ENCODE measurements around the gene TNFRSF6B. TPM values are rescaled to one million over a fixed set of nuclear protein-coding genes. Genes with fewer than 3 reads are reported as not detected.
"Not testable (repeated sequence)": the region's sequence is repeated elsewhere in the genome, so short reads cannot be mapped to it uniquely, and the experiment has no call there.

The TNFRSF6B gene
- total and polyA plus RNA-seq, 2 donors (not counting 1 experiment from before 2014, with no cell fraction given) = 3.8 to 35.2 TPM

DNA sequence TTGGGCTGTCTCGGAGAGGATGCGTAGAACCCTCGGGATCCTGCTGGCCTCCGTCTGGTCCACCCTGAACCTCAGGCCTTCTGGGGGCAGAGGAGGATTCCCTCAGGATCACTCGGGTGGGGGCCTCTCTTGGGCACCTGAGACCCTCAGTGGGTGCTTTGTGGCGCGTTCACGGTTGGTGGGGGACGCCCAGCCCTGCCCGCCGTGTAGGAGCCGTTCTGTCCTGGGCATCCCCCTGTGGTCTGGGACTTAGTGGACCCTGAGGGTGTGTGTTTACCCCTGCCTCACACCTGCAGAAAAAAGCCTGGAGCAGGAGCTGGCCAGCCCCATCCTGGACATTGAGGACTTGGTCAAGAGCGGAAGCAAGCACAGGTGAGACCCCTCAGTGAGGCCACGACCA lies 30.7 kb upstream of the TNFRSF6B start:
- Histone ChIP-seq H4K20me1 (ENCODE audit: control insufficient read depth, extremely low read depth, insufficient read depth, low read length) (no peaks in the 10 kb centered on the region), H3K4me1 (ENCODE audit: control insufficient read depth, extremely low read depth, insufficient read depth, low read length) (no peaks in the 10 kb centered on the region), H3K4me2 (ENCODE audit: extremely low read depth, insufficient read depth, low read length) (no peak overlapping the region), H3K79me2 (ENCODE audit: control insufficient read depth, insufficient read depth, low read length) (peaks cover 14% of the 10 kb centered on the region), H2AFZ (ENCODE audit: low read length) (no peak overlapping the region), H3K36me3 (ENCODE audit: control insufficient read depth, insufficient read depth, low read length) (peaks cover 29% of the 10 kb centered on the region), H3K9me3 (ENCODE audit: control insufficient read depth, insufficient read depth, low read depth, low read length) (no peaks in the 10 kb centered on the region), H3K27me3 (ENCODE audit: control insufficient read depth, insufficient read depth, low read length) (no peaks in the 10 kb centered on the region), H3K9ac (ENCODE audit: insufficient read depth, low read length) (no peak overlapping the region), H3K27ac (ENCODE audit: insufficient read depth, low read length) (no peak overlapping the region), H3K4me3 (replicated peaks in 1 of 4; ENCODE audit: control extremely low read depth in 1 of 4, insufficient read depth in 1 of 4, low read depth in 3 of 4, low read length in 4 of 4) (no peak overlapping the region)
- DNase-seq (ENCODE audit: low read depth in 2 of 2) = no peak
- no peak for TF ChIP-seq EZH2 (IDR thresholded peaks at IDR 0.05; ENCODE audit: low read length, missing control alignments)
- TF ChIP-seq, protein P1, sequence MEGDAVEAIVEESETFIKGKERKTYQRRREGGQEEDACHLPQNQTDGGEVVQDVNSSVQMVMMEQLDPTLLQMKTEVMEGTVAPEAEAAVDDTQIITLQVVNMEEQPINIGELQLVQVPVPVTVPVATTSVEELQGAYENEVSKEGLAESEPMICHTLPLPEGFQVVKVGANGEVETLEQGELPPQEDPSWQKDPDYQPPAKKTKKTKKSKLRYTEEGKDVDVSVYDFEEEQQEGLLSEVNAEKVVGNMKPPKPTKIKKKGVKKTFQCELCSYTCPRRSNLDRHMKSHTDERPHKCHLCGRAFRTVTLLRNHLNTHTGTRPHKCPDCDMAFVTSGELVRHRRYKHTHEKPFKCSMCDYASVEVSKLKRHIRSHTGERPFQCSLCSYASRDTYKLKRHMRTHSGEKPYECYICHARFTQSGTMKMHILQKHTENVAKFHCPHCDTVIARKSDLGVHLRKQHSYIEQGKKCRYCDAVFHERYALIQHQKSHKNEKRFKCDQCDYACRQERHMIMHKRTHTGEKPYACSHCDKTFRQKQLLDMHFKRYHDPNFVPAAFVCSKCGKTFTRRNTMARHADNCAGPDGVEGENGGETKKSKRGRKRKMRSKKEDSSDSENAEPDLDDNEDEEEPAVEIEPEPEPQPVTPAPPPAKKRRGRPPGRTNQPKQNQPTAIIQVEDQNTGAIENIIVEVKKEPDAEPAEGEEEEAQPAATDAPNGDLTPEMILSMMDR (conservative IDR thresholded peaks at IDR 0.05 in 1 of 2, IDR thresholded peaks at IDR 0.05 in 1 of 2; ENCODE audit: low read depth in 1 of 2, low read length in 2 of 2) = no peak

DNA sequence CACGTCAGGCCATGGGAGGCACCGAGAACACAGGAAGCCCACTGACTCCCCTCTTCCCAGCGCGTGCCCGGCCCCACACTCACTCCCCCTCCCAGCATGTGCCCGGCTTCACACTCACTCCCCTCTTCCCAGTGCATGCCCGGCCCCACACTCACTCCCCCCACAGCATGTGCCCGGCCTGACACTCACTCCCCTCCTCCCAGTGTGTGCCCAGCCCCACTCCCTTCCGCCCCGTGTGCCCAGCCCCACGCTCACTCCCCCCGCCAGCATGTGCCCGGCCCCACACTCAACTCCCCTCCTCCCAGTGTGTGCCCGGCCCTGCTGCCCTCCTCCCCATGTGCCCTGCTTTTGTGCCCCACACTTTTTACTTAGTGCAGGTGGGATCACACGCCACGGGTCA lies 28.6 kb upstream of the TNFRSF6B start:
- TF ChIP-seq, protein P1 (conservative IDR thresholded peaks at IDR 0.05 in 1 of 2, IDR thresholded peaks at IDR 0.05 in 1 of 2; ENCODE audit: low read depth in 1 of 2, low read length in 2 of 2) = no peak
- TF ChIP-seq EZH2 (IDR thresholded peaks at IDR 0.05; ENCODE audit: low read length, missing control alignments) = no peak
- no peaks in the 10 kb centered on the region for H3K4me1 ChIP-seq (ENCODE audit: control insufficient read depth, extremely low read depth, insufficient read depth, low read length)
- no peak overlapping the region for H3K4me2 ChIP-seq (ENCODE audit: extremely low read depth, insufficient read depth, low read length)
- no peak overlapping the region for H2AFZ ChIP-seq (ENCODE audit: low read length)
- no peaks in the 10 kb centered on the region for H3K27me3 ChIP-seq (ENCODE audit: control insufficient read depth, insufficient read depth, low read length)
- H3K9ac ChIP-seq (ENCODE audit: insufficient read depth, low read length) = no peak overlapping the region
- H3K4me3 ChIP-seq (replicated peaks in 1 of 4; ENCODE audit: control extremely low read depth in 1 of 4, insufficient read depth in 1 of 4, low read depth in 3 of 4, low read length in 4 of 4) = no peak overlapping the region
- H3K36me3 ChIP-seq (ENCODE audit: control insufficient read depth, insufficient read depth, low read length) = peaks cover 25% of the 10 kb centered on the region
- no peaks in the 10 kb centered on the region for H4K20me1 ChIP-seq (ENCODE audit: control insufficient read depth, extremely low read depth, insufficient read depth, low read length)
- H3K27ac ChIP-seq (ENCODE audit: insufficient read depth, low read length) = no peak overlapping the region
- no peak for DNase-seq (ENCODE audit: low read depth in 2 of 2)
- H3K9me3 ChIP-seq (ENCODE audit: control insufficient read depth, insufficient read depth, low read depth, low read length) = no peaks in the 10 kb centered on the region
- peaks cover 6% of the 10 kb centered on the region for H3K79me2 ChIP-seq (ENCODE audit: control insufficient read depth, insufficient read depth, low read length)

DNA sequence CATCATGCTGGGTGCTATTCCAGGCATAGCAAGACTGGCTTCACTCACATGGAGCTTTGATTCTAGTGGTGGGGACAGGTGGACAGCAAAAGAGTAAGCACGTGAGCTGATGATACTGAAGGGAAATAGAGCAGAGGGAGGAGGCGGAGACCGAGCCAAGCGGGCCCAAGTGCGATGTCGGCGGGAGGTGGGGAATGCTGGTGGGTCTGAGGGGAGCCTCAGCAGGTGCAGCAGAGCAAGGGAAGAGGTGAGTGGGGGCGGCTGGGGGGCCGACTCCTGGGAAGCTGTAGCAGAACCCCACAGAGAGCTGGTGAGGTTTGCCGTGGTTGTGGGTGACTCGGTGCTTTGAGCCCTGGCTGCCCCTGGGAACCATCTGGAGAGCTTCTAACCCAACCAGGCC lies 28.1 kb upstream of the TNFRSF6B start:
- Histone ChIP-seq H3K4me3 (replicated peaks in 1 of 4; ENCODE audit: control extremely low read depth in 1 of 4, insufficient read depth in 1 of 4, low read depth in 3 of 4, low read length in 4 of 4) (no peak overlapping the region), H3K79me2 (ENCODE audit: control insufficient read depth, insufficient read depth, low read length) (peaks cover 6% of the 10 kb centered on the region), H3K27me3 (ENCODE audit: control insufficient read depth, insufficient read depth, low read length) (no peaks in the 10 kb centered on the region), H3K9me3 (ENCODE audit: control insufficient read depth, insufficient read depth, low read depth, low read length) (no peaks in the 10 kb centered on the region), H3K4me1 (ENCODE audit: control insufficient read depth, extremely low read depth, insufficient read depth, low read length) (no peaks in the 10 kb centered on the region), H3K27ac (ENCODE audit: insufficient read depth, low read length) (no peak overlapping the region), H3K9ac (ENCODE audit: insufficient read depth, low read length) (no peak overlapping the region), H2AFZ (ENCODE audit: low read length) (no peak overlapping the region), H4K20me1 (ENCODE audit: control insufficient read depth, extremely low read depth, insufficient read depth, low read length) (no peaks in the 10 kb centered on the region), H3K4me2 (ENCODE audit: extremely low read depth, insufficient read depth, low read length) (no peak overlapping the region), H3K36me3 (ENCODE audit: control insufficient read depth, insufficient read depth, low read length) (peaks cover 22% of the 10 kb centered on the region)
- TF ChIP-seq EZH2 (IDR thresholded peaks at IDR 0.05; ENCODE audit: low read length, missing control alignments) = no peak
- TF ChIP-seq, protein P1 (conservative IDR thresholded peaks at IDR 0.05 in 1 of 2, IDR thresholded peaks at IDR 0.05 in 1 of 2; ENCODE audit: low read depth in 1 of 2, low read length in 2 of 2) = no peak
- DNase-seq (ENCODE audit: low read depth in 2 of 2) = no peak

DNA sequence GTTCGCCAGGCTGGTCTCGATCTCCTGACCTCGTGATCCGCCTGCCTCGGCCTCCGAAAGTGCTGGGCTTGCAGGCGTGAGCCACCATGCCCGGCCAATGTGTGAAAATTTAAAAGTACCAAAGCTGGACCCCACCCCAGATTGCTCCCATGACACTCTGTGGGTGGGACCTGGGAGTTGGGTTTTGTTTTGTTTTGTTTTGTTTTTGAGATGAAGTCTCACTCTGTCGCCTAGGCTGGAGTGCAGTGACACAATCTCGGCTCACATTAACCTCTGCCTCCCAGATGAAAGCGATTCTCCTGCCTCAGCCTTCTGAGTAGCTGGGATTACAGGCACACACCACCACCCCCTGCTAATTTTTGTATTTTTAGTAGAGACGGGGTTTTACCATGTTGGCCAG lies 24.8 kb upstream of the TNFRSF6B start:
- H3K27ac ChIP-seq (ENCODE audit: insufficient read depth, low read length); H3K9me3 ChIP-seq (ENCODE audit: control insufficient read depth, insufficient read depth, low read depth, low read length); H2AFZ ChIP-seq (ENCODE audit: low read length); DNase-seq (ENCODE audit: low read depth in 2 of 2); H4K20me1 ChIP-seq (ENCODE audit: control insufficient read depth, extremely low read depth, insufficient read depth, low read length); H3K4me3 ChIP-seq (replicated peaks in 1 of 4; ENCODE audit: control extremely low read depth in 1 of 4, insufficient read depth in 1 of 4, low read depth in 3 of 4, low read length in 4 of 4); H3K4me1 ChIP-seq (ENCODE audit: control insufficient read depth, extremely low read depth, insufficient read depth, low read length); H3K4me2 ChIP-seq (ENCODE audit: extremely low read depth, insufficient read depth, low read length); H3K9ac ChIP-seq (ENCODE audit: insufficient read depth, low read length); H3K27me3 ChIP-seq (ENCODE audit: control insufficient read depth, insufficient read depth, low read length); H3K79me2 ChIP-seq (ENCODE audit: control insufficient read depth, insufficient read depth, low read length): not testable (repeated sequence)
- peaks cover 23% of the 10 kb centered on the region for H3K36me3 ChIP-seq (ENCODE audit: control insufficient read depth, insufficient read depth, low read length)

All from fibroblast of lung (primary cell).